ENCODE measurements around the gene IGSF3. TPM values are rescaled to one million over a fixed set of nuclear protein-coding genes. Genes with fewer than 3 reads are reported as not detected.

The IGSF3 gene
- total RNA-seq, 1 experiment from 2014 or later, result 0.98 TPM

- no peak for DNase-seq (ENCODE audit: low read depth)
Observed at GRCh38 chr1:116686723-116687352, 19.3 kb upstream of the IGSF3 start.

- DNase-seq (ENCODE audit: low read depth), result no peak
Observed at GRCh38 chr1:116686175-116686574, 18.6 kb upstream of the IGSF3 start.

- DNase-seq (ENCODE audit: low read depth), result no peak
Observed at GRCh38 chr1:116684575-116684974, 17.0 kb upstream of the IGSF3 start.

- no peak for DNase-seq (ENCODE audit: low read depth)
Observed at GRCh38 chr1:116682641-116683221, 15.2 kb upstream of the IGSF3 start.

- DNase-seq (ENCODE audit: low read depth), result no peak
Observed at GRCh38 chr1:116681343-116681899, 13.9 kb upstream of the IGSF3 start.

GRCh38 chr1:116680752-116681151, 13.2 kb upstream of the IGSF3 start:
- DNase-seq (ENCODE audit: low read depth), result no peak

GRCh38 chr1:116679828-116680628, 12.5 kb upstream of the IGSF3 start:
- DNase-seq (ENCODE audit: low read depth), result no peak

- no peak for DNase-seq (ENCODE audit: low read depth)
Observed at GRCh38 chr1:116679091-116679827, 11.7 kb upstream of the IGSF3 start.

- DNase-seq (ENCODE audit: low read depth), result no peak
Observed at GRCh38 chr1:116678732-116679090, 11.2 kb upstream of the IGSF3 start.

- no peak for DNase-seq (ENCODE audit: low read depth)
Observed at GRCh38 chr1:116677474-116678062, 10.0 kb upstream of the IGSF3 start.

- DNase-seq (ENCODE audit: low read depth), result no peak
Observed at GRCh38 chr1:116676291-116676690, 8.8 kb upstream of the IGSF3 start.

- no peak for DNase-seq (ENCODE audit: low read depth)
Observed at GRCh38 chr1:116674751-116675150, 7.2 kb upstream of the IGSF3 start.

GRCh38 chr1:116674011-116674531, 6.5 kb upstream of the IGSF3 start:
- no peak for DNase-seq (ENCODE audit: low read depth)

- no peak for DNase-seq (ENCODE audit: low read depth)
Observed at GRCh38 chr1:116671912-116672311, 4.4 kb upstream of the IGSF3 start.

- DNase-seq (ENCODE audit: low read depth), result no peak
Observed at GRCh38 chr1:116671072-116671760, 3.7 kb upstream of the IGSF3 start.

GRCh38 chr1:116668277-116668676, 744 bp upstream of the IGSF3 start:
- no peak for DNase-seq (ENCODE audit: low read depth)

- no peak for DNase-seq (ENCODE audit: low read depth)
Observed at GRCh38 chr1:116667078-116667574, 407 bp downstream of the IGSF3 start.

- DNase-seq (ENCODE audit: low read depth), result no peak
Observed at GRCh38 chr1:116666187-116667077, 1.1 kb downstream of the IGSF3 start.

- no peak for DNase-seq (ENCODE audit: low read depth)
Observed at GRCh38 chr1:116664978-116665371, 2.6 kb downstream of the IGSF3 start.

Measured in LHCN-M2 (cell line).